Activated gamma-delta T cell (primary cell): Measurements from ENCODE around the gene RNU6-9.

ENCODE experiments used
- DNase-seq: peaks from one replicate; lab custom pipeline; 2025; lab: John Stamatoyannopoulos, UW

The RNU6-9 gene

GRCh38 chr19:918481-919198 lies 25.4 kb downstream of the RNU6-9 start:
- DNase-seq: no peak

- no peak for DNase-seq
These were observed 26.1 kb downstream of the RNU6-9 start for GRCh38 chr19:919199-920050.

GRCh38 chr19:920051-920864 lies 27.0 kb downstream of the RNU6-9 start:
- peak; percentile 64 for DNase-seq

- DNase-seq: no peak
These were observed 31.3 kb downstream of the RNU6-9 start for GRCh38 chr19:924553-925086.

GRCh38 chr19:925087-925525 lies 31.8 kb downstream of the RNU6-9 start:
- DNase-seq: no peak

- peak; percentile 61 for DNase-seq
These were observed 32.4 kb downstream of the RNU6-9 start, which contains the start of gene ARID3A for GRCh38 chr19:925526-926322. Gene ARID3A (plus strand): TSS chr19:926035. CDS start chr19:929529, 3,494 bp downstream.

GRCh38 chr19:926323-926588 lies 33.0 kb downstream of the RNU6-9 start:
- DNase-seq: no peak

- no peak for DNase-seq
These were observed 33.5 kb downstream of the RNU6-9 start for GRCh38 chr19:926589-927350.

GRCh38 chr19:927351-927779 lies 34.1 kb downstream of the RNU6-9 start:
- DNase-seq: no peak

- no peak for DNase-seq
These were observed 34.6 kb downstream of the RNU6-9 start for GRCh38 chr19:927780-928401.

- no peak for DNase-seq
These were observed 35.4 kb downstream of the RNU6-9 start for GRCh38 chr19:928471-929202.

GRCh38 chr19:929203-929890 lies 36.1 kb downstream of the RNU6-9 start:
- no peak for DNase-seq

- DNase-seq: no peak
These were observed 36.6 kb downstream of the RNU6-9 start for GRCh38 chr19:929891-930258.

GRCh38 chr19:931860-932647 lies 38.8 kb downstream of the RNU6-9 start:
- no peak for DNase-seq

- no peak for DNase-seq
These were observed 39.6 kb downstream of the RNU6-9 start for GRCh38 chr19:932648-933552.

GRCh38 chr19:933553-933882 lies 40.2 kb downstream of the RNU6-9 start:
- DNase-seq: no peak

- DNase-seq: no peak
These were observed 41.0 kb downstream of the RNU6-9 start for GRCh38 chr19:934197-934840.
